OCI-LY3 (cell line): Measurements from ENCODE around the gene HERC2.
"Not testable (repeated sequence)": the region's sequence is repeated elsewhere in the genome, so short reads cannot be mapped to it uniquely, and the experiment has no call there.

Experiments
- H2AFZ ChIP-seq: fragments of 200-600, 300-600 bp; shearing (Covaris generic); 2 replicates; pipeline ENCODE4 v1.6.0; 2014; ENCODE audit warnings: antibody characterized with exemption, low read depth, low read length
- H3K27ac ChIP-seq: fragments of 200-600, 300-600 bp; sonication (generic); 2 replicates; pipeline ENCODE4 v1.5.1; 2014; ENCODE audit warnings: mild to moderate bottlenecking, low read length, moderate library complexity, mixed read lengths
- H3K27me3 ChIP-seq: fragments of 200-600, 300-600 bp; sonication (generic); 2 replicates; pipeline ENCODE4 v1.6.1; 2014; ENCODE audit warnings: low read depth, low read length, mixed read lengths
- H3K36me3 ChIP-seq: fragments of 200-600, 300-600 bp; sonication (generic); replicated peaks from 2 replicates; pipeline ENCODE3; 2014; ENCODE audit warnings: low read depth, low read length, mixed read lengths
- H3K4me1 ChIP-seq: fragments of 300-600, 200-600 bp; sonication (generic); 2 replicates; pipeline ENCODE4 v1.6.1; 2014; ENCODE audit warnings: low read length, mixed read lengths
- H3K4me2 ChIP-seq: fragments of 200-600, 300-600 bp; sonication (generic); 2 replicates; pipeline ENCODE4 v1.6.1; 2014; ENCODE audit warnings: low read length, mixed read lengths
- H3K4me3 ChIP-seq: fragments of 300-600, 200-600 bp; sonication (generic); 2 replicates; pipeline ENCODE4 v1.5.1; 2014; ENCODE audit warnings: antibody characterized with exemption, mild to moderate bottlenecking, low read length, moderate library complexity
- H3K79me2 ChIP-seq: fragments of 300-600, 200-600 bp; shearing (Covaris generic); 2 replicates; pipeline ENCODE4 v1.6.1; 2014; ENCODE audit warnings: mild to moderate bottlenecking, low read length, mixed read lengths
- H3K9ac ChIP-seq: fragments of 300-600, 200-600 bp; shearing (Covaris generic); 2 replicates; pipeline ENCODE4 v1.6.0; 2014; ENCODE audit warnings: mild to moderate bottlenecking, low read length, moderate library complexity
- H3K9me3 ChIP-seq: fragments of 200-600, 300-600 bp; shearing (Covaris generic); 2 replicates; pipeline ENCODE4 v1.6.1; 2014; ENCODE audit warnings: low read length, mixed read lengths; ENCODE audit not compliant: insufficient read depth
- H4K20me1 ChIP-seq: fragments of 200-600, 300-600 bp; sonication (generic); 2 replicates; pipeline ENCODE4 v1.6.1; 2016; ENCODE audit warnings: low read length, mixed read lengths; ENCODE audit not compliant: insufficient read depth
- CTCF ChIP-seq: fragments of 200-600, 300-600 bp; sonication (generic); IDR thresholded peaks from 2 replicates; pipeline ENCODE4 v1.5.1; 2014; ENCODE audit warnings: antibody characterized with exemption, low read length, low read depth
- EZH2phosphoT487 ChIP-seq: fragments of 200-600 bp; shearing (Covaris generic); IDR thresholded peaks from 2 replicates; pipeline ENCODE4 v1.6.1; 2018; ENCODE audit warnings: antibody characterized with exemption, mixed run types, low read depth

The HERC2 gene

GRCh38 chr15:28196581-28196980 lies 125.4 kb downstream of the HERC2 start:
- H2AFZ ChIP-seq, H3K4me2 ChIP-seq, H4K20me1 ChIP-seq, H3K79me2 ChIP-seq, H3K36me3 ChIP-seq, H3K27me3 ChIP-seq, H3K27ac ChIP-seq, H3K9ac ChIP-seq, H3K4me3 ChIP-seq, H3K9me3 ChIP-seq, H3K4me1 ChIP-seq: not testable (repeated sequence)

- Histone ChIP-seq H3K9me3 (no peaks in the 10 kb centered on the region), H3K4me2 (no peak overlapping the region), H3K79me2 (no peaks in the 10 kb centered on the region), H3K9ac (no peak overlapping the region), H3K27ac (no peak overlapping the region), H4K20me1 (no peaks in the 10 kb centered on the region), H3K4me3 (no peak overlapping the region), H3K27me3 (no peaks in the 10 kb centered on the region), H3K4me1 (no peaks in the 10 kb centered on the region), H3K36me3 (peaks cover 11% of the 10 kb centered on the region), H2AFZ (no peak overlapping the region)
- TF ChIP-seq EZH2phosphoT487 (no peak), CTCF (no peak)
Observed at GRCh38 chr15:28192772-28193171, 129.2 kb downstream of the HERC2 start.

- Histone ChIP-seq H3K4me3 (no peak overlapping the region), H4K20me1 (no peaks in the 10 kb centered on the region), H3K27ac (no peak overlapping the region), H3K27me3 (no peaks in the 10 kb centered on the region), H3K79me2 (no peaks in the 10 kb centered on the region), H3K9ac (no peak overlapping the region), H3K4me1 (no peaks in the 10 kb centered on the region), H3K36me3 (peaks cover 11% of the 10 kb centered on the region), H3K4me2 (no peak overlapping the region), H2AFZ (no peak overlapping the region), H3K9me3 (no peaks in the 10 kb centered on the region)
- TF ChIP-seq EZH2phosphoT487, result no peak
- TF ChIP-seq CTCF, result no peak
Observed at GRCh38 chr15:28191832-28192231, 130.1 kb downstream of the HERC2 start.

GRCh38 chr15:28190391-28191174 lies 131.4 kb downstream of the HERC2 start:
- H3K4me2 ChIP-seq, result no peak overlapping the region

More at GRCh38 chr15:28190391-28191174, 131.4 kb downstream of the HERC2 start:
- H3K36me3 ChIP-seq, result peaks cover 11% of the 10 kb centered on the region
- H3K27me3 ChIP-seq, result no peaks in the 10 kb centered on the region
- H3K79me2 ChIP-seq, result no peaks in the 10 kb centered on the region
- H3K27ac ChIP-seq, result no peak overlapping the region
- no peak overlapping the region for H2AFZ ChIP-seq
- H4K20me1 ChIP-seq, result no peaks in the 10 kb centered on the region
- no peak for TF ChIP-seq CTCF
- no peak for TF ChIP-seq EZH2phosphoT487
- H3K4me3 ChIP-seq, result no peak overlapping the region
- H3K9ac ChIP-seq, result no peak overlapping the region
- no peaks in the 10 kb centered on the region for H3K4me1 ChIP-seq
- no peaks in the 10 kb centered on the region for H3K9me3 ChIP-seq
